Lower leg skin (tissue), 3 donors: ENCODE results near the gene FLNC.

ENCODE experiments used
- POLR2A ChIP-seq, 2 donors: fragments of 450-650 bp; IDR thresholded peaks; one replicate each; pipeline ENCODE4 v1.6.1; 2016 to 2017; ENCODE audit warnings: antibody characterized with exemption in 2 of 2, mild to moderate bottlenecking in 1 of 2, moderate library complexity in 1 of 2
- TF ChIP-seq, protein P1 (sequence below), 3 donors: fragments of 450-650 bp; IDR thresholded peaks; one replicate each; pipeline ENCODE4 v1.5.1; 2016; ENCODE audit warnings: antibody characterized with exemption in 3 of 3, mild to moderate bottlenecking in 3 of 3, moderate library complexity in 2 of 3

DNA sequence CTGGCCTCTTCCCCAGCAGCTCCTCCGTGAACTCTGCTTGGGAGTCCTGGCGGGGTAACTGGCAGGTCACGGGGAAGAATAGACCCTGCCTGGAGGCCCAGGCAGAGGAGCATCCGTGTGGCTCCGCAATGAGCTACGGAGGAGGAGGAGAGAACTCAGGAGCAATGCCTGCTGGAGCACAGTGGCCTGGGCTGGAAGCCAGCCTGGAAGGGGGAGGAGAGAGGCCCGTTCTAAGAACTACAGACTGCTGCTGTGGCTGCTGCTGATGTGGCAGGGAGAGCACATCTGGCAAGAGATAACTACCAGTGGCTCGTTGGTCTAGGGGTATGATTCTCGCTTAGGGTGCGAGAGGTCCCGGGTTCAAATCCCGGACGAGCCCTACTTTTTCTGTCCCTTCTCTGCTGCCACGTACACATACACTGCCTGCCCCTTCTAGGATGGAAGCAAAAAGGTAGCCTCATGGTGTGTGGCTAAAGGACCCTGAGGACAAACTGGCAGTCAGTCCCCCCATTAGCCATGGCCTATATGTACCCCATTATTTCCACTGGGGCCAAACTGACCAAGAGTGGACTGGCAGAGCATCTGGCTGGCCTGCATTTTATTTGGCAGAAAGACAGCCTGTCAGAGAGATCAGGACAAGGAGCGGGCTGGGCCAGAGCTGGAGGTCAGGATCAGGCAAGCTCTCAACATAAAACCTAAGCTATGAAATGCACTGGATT lies 46.9 kb upstream of the FLNC start:
- TF ChIP-seq POLR2A (IDR thresholded peaks at IDR 0.05), result no peak
- TF ChIP-seq, protein P1, sequence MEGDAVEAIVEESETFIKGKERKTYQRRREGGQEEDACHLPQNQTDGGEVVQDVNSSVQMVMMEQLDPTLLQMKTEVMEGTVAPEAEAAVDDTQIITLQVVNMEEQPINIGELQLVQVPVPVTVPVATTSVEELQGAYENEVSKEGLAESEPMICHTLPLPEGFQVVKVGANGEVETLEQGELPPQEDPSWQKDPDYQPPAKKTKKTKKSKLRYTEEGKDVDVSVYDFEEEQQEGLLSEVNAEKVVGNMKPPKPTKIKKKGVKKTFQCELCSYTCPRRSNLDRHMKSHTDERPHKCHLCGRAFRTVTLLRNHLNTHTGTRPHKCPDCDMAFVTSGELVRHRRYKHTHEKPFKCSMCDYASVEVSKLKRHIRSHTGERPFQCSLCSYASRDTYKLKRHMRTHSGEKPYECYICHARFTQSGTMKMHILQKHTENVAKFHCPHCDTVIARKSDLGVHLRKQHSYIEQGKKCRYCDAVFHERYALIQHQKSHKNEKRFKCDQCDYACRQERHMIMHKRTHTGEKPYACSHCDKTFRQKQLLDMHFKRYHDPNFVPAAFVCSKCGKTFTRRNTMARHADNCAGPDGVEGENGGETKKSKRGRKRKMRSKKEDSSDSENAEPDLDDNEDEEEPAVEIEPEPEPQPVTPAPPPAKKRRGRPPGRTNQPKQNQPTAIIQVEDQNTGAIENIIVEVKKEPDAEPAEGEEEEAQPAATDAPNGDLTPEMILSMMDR (IDR thresholded peaks at IDR 0.05), result no peak
